MM.1S (cell line): ENCODE results near the gene APPBP2.

ENCODE experiments used
- CTCF ChIP-seq: fragments of 300-600 bp; sonication (generic); IDR thresholded peaks from 2 replicates; pipeline ENCODE4 v1.5.1; 2016; ENCODE audit warnings: antibody characterized with exemption, low read length, mixed read lengths
- EZH2 ChIP-seq: fragments of 300-600 bp; sonication (generic); optimal IDR thresholded peaks from 2 replicates; pipeline ENCODE3; 2017; ENCODE audit warnings: low read depth, mild to moderate bottlenecking, antibody characterized with exemption, low read length, mixed read lengths
- EZH2phosphoT487 ChIP-seq: fragments of 300-600 bp; sonication (generic); IDR thresholded peaks from 2 replicates; pipeline ENCODE4 v1.6.1; 2018; ENCODE audit warnings: antibody characterized with exemption, low read length

GRCh38 chr17:60519795-60520194, 6.2 kb downstream of the APPBP2 start:
- TF ChIP-seq EZH2 (no peak), CTCF (no peak), EZH2phosphoT487 (no peak)
